Measurements from ENCODE around the gene NINJ2.

DNA sequence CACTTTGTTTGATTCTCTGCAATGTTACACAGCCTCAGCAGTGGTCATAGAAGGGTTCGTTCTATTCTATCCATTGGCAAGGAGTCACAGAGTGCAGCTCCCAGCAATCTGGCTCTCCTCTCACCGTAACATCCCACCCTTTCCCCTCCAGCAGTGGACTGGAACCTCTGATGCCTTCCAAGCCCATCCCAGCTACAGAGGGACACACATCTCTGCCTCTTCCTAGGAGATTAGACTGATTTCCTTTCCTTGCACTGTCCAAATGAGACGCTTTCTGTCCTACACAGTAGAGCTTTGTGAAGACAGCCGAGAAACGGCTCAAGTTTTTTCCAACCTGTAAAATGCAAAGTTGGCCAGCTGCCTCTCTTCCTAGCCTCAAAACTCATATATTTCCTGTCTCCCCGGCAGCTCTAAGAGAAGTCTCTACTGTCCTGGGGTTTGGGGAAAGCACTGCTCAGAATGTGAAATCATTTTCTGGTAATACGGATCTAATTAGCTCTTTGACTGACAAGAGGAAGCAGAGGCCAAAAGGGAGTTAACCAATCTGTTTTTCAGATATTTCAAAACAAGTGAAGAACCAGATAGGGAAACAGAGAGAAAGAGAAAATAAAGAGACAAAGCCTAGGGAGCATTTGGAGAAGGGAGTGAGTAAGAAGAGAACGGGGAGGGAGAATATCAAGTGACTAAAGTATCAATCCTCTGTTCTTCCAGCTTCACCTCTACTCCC, 516 bp downstream of the NINJ2 start:
- TF ChIP-seq CTCF (IDR thresholded peaks at IDR 0.05; ENCODE audit: insufficient read depth, low read depth, low read length) (no peak), EZH2 (IDR thresholded peaks at IDR 0.05; ENCODE audit: insufficient read depth, low read length) (no peak)

All from astrocyte (in vitro differentiated cells and primary cell).